GM19467 (cell line): ENCODE results near the gene CNTNAP2.

Experiments used
- ATAC-seq: cut with Tn5 transposase; IDR thresholded peaks from one replicate; pipeline ENCODE4 v1.9.1; 2021; ENCODE audit warnings: mild to moderate bottlenecking, moderate library complexity; ENCODE audit not compliant: unreplicated experiment

The CNTNAP2 gene

DNA sequence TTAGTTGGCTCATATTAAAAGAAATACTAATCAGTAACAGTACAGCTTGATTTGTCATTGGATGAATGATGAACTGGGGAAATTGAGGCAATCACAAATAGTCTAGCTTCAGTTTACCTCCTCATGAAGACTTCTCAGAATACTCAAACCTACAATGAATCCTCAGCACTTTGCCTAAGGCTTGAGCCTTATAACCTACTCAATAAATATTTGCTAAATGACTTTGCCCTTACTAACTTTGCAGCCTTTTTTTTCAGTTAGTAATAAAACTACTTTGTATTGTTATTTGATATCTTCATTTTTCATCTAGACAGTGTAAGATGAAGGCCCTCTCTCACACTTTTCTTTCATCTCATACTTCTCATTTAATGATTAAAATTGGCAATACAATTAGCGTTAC is 1311.5 kb downstream of the CNTNAP2 start:
- ATAC-seq: no peak

DNA sequence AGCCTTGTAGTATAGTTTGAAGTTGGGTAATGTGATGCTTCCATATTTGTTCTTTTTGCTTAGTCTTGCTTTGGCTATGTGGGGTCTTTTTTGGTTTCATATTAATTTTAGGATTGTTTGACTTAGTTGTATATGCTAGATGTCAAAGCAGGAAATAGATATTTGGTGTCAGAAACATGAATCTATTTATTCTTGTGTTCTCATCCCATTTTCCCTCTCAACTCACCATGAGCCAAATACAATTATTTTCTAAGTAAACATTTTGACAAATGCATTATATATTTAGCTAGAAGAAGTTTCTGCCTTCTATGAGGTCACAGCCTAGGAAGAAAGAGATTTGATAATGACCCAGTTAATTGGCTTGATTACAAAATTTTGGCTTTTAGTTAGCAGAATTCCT is 1313.4 kb downstream of the CNTNAP2 start:
- ATAC-seq: no peak

DNA sequence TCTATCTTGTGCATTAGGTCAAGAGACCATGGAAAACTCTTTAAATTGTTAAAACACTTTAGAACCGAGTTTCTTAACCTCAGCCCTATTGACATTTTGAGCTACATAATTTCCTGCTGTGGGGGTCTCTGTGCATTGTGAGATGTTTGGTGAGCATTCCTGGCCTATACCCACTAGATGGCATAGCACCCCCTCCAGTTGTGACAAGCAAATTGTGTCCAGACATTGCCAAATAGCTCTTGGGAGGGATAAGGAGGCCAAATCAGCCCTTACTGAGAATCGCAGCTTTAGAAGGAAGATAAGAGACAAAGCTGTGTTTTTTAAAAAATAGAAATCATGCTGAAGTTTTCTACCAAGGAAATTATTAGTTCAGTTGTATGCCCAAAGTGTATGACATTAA is 1315.5 kb downstream of the CNTNAP2 start:
- no peak for ATAC-seq

DNA sequence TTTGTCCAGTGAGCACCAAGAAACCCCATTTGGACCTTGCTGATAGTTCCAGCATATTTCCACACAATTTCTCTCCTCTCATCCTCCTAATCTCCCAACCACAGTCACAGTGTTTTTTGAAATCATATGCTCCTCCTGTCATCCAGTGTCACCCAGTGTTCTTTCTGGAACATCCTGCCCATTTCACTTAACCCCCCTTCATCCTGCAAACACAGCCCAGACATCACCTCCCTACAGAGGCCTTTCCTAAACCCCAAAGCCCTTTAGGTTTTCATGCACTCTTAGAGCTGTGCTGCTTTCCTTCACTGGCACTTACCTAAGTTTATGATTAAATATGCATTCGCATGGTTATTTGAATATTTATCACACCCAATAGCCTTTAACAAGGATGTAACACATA is 1316.0 kb downstream of the CNTNAP2 start:
- no peak for ATAC-seq

DNA sequence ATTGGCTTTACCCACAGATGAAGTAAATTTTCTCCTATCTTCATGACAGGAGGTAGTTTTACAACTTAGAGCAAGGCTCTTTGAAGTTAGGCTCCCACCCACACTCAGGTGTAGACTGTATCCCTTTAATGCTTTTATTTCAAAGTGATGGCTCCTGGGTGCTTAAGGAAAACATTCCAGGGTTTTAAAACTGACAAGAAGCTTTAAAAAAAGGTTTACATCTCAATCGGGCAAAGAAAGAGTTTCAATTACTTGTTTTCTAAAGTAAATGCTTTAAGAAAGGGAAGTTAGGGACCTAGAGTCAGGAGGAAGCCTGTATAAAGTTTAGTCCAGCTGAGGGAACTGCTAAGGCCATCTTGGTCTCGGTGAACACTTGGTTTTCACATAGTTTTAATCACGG is 1320.1 kb downstream of the CNTNAP2 start:
- no peak for ATAC-seq

DNA sequence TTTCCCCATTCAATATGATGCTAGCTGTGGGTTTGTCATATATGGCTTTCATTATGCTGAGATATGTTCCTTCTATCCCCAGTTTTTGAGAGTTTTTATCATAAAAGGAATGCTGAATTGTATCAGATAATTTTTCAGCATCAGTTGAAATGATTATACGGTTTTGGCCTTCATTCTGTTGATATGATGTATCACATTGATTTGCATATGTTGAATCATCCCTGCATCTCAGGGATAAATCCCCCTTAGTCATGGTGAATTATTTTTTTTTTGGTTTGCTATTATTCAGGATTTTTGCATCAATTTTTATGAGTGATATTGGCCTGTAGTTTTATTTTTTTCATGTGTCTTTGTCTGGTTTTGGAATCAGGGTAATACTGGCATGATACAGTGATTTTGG is 1321.6 kb downstream of the CNTNAP2 start:
- no peak for ATAC-seq

DNA sequence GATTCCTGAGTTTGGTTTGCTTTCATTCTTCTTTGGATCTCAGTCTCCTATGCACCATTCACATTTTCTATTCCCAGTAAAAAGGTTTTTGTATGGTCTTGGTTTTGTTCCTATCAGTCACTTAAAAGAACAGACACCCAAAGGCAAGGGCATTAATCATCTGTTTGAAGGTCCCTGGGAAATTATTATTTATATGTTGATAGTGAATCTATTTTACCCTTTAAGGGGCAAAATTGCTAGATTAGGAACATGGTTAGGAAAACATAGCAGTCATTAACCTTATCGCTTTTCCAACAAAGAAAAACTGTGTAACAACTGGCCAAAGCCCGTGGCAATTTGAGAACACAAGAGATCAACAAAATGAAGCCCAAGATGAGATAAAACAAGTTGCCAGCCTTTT is 1327.3 kb downstream of the CNTNAP2 start:
- no peak for ATAC-seq

DNA sequence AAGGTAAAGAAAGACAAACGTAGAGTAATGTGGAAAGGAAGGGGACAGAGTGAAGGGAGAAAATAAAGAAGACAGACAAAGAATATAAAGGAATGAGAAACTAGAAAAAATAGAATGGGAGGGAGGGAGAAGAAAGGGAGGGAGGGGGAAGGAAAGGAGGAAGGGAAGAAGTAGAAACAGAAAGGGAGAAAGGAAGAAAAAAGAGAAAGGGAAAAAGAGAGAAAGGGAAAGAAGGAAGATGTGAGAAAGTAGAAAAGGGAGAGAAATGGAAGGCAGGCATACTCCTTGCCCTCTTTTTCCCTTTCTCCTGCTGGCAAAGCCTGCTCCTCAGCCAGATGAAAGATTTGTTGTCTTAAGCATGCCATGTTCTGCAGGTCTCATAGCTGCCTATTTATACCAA is 1336.2 kb downstream of the CNTNAP2 start:
- no peak for ATAC-seq

DNA sequence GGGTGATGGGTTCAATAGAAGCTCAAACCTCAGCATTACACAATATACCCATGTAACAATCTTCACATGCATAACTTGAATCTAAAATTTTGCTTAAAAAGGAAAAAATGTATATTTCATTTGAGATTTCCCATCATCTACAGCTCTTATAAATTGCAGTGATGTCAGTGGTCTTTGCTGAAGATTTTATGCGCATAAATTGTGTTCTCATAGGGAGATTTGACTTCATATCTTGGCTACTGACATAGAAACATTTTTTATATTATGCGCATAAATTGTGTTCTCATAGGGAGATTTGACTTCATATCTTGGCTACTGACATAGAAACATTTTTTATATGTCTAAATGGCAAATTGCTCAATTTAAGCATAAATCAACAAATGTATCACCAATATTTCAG is 1348.6 kb downstream of the CNTNAP2 start:
- ATAC-seq: no peak

DNA sequence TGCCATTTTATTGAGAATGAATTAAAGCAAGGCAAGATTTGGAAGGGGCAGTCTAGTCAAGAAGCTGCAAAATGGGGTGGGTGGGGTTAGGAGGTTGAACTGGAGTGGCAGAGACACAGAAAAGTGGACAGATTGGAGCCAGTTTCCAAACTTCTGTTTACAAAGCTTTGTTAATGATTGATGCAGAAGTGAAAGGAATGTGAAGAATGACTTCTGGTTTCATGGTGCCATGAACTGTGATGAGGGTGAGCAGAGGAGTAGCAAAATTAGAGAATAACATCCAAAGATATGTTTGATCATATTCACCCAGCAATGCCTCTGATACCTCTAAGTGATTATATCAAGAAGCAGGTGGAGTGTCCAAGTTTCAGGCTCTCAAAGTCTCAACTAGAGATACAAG is 1356.0 kb downstream of the CNTNAP2 start:
- no peak for ATAC-seq

DNA sequence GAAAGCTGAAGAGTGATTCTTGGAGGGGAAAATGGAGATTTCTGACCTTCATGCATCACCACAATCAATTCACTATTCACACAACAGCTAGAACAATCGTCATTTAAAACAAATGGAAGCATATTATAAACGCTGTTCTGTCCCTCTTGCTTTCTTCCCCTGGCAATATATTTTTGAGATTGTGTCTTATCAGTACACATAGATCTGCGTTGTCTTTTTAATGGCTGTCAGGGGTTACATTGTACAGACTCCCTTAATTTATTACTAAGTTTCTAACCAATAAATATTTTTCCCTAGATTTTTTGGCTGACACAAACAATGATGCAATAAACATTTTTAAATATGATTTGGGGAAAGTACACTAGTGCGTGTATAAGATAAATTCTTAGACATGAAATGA is 1358.3 kb downstream of the CNTNAP2 start:
- no peak for ATAC-seq

DNA sequence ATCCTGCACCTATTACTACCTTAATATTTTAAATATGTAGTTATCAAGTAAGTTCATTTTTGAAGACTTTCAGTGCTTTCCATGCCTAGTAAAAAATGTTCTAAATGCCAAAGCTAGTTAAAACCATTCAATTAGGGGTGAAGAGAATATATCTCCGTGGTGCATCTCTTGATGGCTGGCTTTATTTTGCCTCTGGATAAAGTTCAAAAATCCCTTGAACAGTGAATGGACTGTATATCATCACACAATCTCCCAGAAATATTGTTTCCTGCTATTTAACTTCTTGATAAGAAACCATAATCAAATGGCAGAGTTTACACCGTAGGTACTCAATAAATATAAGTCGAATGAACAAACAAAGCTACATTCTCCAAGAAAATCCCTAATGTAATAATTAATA is 1360.9 kb downstream of the CNTNAP2 start:
- no peak for ATAC-seq

DNA sequence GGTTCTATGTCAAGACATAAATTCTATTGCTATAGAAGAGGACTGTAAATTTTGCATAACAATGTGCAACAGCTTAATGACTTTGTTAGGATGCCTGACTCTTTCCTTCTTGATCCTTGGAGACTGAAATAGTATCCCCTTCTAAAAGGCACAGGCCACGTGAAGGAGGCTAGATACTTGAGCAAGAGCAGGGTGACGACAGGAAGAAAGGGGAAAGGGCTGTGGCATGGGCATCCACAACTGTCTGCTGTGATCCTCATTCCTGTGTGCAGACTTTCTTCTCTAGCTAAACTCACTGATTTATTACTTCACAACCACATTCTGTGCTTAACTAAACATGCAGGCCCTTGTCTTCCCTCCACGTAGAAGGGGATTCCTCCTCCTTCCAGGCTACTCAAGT is 1362.2 kb downstream of the CNTNAP2 start:
- no peak for ATAC-seq

DNA sequence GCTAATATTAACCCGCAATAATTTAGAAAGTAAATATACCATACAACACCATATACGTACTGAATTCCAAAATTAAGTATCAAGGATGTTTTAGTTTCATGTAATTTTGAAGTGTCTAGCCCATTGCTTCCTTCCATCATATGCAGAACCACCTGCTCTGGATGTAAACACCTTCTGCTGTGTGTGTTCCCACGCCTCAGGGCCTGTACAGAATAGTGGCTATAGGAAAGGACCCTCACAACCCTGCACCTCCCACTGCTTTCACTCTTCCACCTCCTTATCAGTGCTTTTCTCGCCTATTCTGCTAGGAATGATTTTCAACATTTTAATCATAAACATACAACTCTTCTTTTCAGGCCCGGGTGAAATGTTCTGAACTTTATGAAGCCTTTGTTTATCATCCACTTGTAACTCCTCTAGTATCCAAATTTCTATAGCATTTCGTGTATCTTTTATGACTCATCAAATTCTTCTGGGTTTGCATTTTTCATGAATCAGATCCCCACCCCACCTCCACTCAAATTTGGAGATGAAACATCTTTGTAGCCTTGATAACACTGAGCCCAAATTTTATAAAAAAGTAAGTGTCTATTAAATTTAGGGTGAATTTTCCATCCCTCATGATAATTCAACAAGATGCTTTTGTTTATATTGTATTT is 1367.2 kb downstream of the CNTNAP2 start:
- ATAC-seq: no peak

DNA sequence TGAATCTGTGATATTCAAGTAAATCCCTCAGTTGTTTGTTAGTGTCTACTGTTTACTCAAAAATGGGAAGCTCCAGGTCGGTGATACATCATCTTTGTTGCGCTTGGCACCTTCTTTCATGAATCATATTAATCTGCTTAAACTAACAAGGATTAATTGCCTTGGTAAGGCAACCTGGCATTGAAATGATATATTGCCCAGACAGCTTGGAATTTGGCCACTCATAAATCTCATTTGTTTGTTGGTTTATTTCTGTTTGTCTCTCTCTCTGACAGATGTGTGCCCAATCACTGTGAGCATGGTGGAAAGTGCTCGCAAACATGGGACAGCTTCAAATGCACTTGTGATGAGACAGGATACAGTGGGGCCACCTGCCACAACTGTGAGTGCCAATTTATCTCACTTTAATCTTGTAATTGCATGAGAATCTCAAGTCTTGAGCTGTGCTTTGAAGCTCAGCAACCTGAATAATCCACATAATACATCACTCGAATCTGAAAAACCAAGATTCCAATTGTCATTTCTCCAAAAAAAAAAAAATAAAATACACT is 1369.1 kb downstream of the CNTNAP2 start:
- no peak for ATAC-seq

DNA sequence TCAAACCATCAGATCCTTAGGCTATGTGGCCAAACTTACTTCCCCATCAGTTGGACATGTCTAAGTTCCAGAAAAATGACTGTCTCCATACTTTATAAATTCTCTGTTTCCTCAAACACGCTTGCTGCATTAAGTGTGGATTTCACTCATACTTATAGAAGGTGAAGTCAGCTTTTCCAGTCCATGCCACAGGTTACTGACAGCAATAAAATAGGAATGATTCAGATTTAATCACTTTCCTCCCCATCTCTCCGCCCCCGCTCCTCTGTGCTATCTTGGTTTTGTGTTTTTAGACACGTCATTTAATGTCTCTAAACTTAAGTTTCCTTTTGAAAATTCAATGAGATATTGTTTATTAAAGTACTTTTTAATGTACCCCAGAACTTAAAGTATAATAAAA is 1376.0 kb downstream of the CNTNAP2 start:
- no peak for ATAC-seq

DNA sequence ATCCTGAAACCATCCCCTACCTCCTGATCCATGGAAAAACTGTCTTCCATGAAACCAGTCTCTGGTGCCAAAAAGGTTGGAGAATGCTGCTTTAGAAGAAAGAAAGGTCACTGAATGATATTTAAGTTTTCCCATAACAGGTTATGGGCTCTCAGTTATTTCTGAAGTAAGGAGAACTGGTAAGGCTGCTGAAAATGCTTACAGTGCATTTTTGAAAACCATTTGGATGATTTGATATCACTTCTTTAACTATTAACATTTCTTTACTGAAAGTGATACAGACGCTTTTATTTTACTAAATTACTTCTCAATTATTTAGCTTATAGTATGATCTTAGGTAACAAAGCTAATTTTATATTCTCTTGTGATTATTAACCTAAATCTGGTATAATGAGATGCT is 1379.6 kb downstream of the CNTNAP2 start:
- ATAC-seq: no peak

DNA sequence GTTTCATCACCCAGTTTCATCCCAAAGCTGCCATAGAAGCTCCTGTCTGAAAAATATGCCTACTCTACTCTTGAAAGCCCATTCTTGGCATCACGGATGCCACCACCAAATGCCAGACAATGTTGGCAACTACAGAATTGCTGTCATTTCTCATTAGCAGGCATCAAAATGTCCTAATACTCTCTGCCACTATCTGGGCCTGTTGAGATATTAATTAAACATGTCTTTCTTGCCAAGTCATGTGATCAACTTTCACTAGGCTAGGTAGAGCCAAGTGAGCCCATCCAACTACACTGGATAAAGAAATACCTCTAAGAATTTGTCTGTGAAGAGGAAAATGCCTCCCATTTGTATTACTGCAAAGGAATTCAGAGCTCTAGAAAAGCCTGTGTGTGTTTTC is 1380.6 kb downstream of the CNTNAP2 start:
- ATAC-seq: no peak

DNA sequence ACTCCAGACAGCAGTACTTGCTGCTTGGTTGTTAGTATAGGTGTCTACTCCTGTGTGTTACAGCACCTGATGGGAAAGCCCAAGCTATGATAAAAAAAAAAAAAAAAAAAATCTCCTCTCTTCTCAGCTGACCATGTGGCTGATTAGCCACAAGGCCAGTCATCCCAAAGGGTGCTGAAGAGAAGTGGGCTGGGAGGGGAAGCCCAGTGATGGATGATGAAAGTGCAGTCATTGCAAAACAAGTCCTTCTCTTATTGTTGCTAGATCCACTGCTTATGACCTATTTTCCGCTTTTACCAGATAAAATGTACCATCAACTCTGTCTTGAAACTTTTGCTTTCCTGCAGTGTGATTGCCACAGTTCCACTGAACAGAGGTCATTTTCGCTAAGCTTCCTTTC is 1381.5 kb downstream of the CNTNAP2 start:
- ATAC-seq: no peak

DNA sequence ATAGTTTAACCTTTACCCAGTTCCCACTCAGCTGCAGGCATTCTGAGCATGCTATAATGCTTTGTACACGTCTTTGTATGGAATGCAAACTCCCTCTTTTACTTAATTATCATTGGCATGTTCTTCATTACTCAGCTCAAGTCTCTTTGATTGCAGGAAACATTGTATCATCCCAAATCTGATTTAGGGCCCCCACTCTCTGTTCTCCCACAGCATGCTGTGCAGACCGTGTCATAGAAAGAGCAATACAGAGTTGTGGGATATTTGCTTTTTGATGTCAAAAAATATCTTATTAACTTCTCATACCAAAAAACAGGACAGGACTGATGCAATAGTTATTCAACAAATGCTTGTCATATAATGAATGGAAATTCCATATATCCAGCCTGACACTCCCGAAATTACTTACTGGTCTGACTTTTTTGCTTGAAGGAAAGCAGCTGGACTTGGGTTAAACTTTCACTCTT is 1392.5 kb downstream of the CNTNAP2 start:
- ATAC-seq: no peak

DNA sequence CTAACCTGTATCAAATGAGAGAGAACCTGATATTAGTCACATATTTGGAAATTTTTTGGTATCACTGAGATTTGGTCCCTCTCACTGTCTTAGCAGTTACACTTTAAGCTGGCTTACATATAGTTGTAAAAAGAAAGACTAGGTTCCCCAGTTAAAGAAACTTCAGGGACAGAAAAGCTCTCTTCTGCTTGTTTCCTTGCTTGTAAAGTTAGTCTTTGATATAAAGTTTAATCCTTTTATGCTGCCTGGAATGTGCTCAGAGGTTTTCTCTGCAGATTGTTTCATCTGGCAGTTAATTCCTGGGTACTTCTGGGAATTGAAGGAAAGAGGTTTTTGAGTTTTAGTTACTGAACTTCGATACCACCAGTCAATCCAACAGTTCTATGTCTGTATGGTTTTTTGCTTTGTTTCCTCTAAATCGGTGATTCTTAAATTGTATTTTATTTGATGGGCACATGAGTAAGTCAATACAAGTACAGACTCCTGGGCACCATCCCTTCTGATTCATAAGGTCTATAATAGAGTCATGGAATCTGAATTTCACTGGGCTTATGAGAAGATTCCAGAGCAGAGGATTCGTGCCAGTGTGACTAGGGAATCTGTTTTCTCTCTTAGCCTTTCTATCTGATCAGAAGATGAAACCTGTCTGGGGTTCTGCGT is 1393.1 kb downstream of the CNTNAP2 start:
- ATAC-seq: no peak

DNA sequence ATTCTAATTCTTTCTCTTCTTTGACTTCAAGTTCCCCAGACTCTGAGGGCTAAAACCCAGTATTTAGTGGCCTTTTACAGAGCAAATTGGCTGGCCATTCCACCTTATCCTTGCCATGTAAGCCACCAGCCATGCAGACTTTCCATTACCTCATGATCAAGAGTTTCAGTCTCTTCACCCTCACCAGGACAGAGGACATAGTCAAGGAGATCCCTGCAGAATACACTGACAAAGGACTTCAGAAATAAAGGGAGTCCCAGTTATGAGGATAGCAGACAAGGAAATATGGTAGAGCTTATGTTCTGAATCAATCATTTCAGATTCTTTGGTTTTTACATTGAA is 1393.6 kb downstream of the CNTNAP2 start:
- ATAC-seq: no peak

DNA sequence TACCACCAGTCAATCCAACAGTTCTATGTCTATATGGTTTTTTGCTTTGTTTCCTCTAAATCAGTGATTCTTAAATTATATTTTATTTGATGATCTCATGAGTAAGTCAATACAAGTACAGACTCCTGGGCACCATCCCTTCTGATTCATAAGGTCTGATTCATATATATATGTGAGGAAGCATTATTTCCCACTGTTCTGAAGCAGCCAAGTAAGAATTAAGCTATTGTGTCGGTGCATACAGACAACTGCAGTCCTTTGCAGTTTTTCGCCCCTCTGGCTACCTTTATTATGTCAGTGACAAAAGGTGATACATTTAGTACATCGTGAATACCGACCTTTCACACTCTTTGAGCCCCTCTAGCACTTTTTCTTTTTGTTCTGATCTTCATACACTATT is 1394.3 kb downstream of the CNTNAP2 start:
- no peak for ATAC-seq
